Fibroblast of villous mesenchyme (primary cell): ENCODE measurements around the gene DCAF17. TPM values are rescaled to one million over a fixed set of nuclear protein-coding genes. Genes with fewer than 3 reads are reported as not detected.

Source experiments
- DNase-seq: peaks from one replicate; pipeline ENCODE4 v3.0.0-alpha.2; 2010; ENCODE audit warnings: low read depth
- H3K4me3 ChIP-seq: 2 replicates; pipeline ENCODE4 v1.5.1; 2011; ENCODE audit warnings: low read depth, mild to moderate bottlenecking, low read length
- CTCF ChIP-seq: IDR thresholded peaks from 2 replicates; pipeline ENCODE4 v1.5.1; 2012; ENCODE audit warnings: low read depth, mild to moderate bottlenecking, low read length; ENCODE audit not compliant: insufficient read depth
- total RNA-seq: library from RNA; depleted of rRNA; stranded (reverse); fragments of >200 nt; gene quantifications from 2 replicates; pipeline ENCODE4 v1.2.3, GENCODE V29; 2012

The DCAF17 gene
- total RNA-seq, 1 donor: 29.4 TPM

GRCh38 chr2:171402906-171403580 lies 31.0 kb upstream of the DCAF17 start:
- H3K4me3 ChIP-seq: no peak overlapping the region
- no peak for DNase-seq
- TF ChIP-seq CTCF: no peak

- peak; percentile 46 for DNase-seq
- TF ChIP-seq CTCF: no peak
- H3K4me3 ChIP-seq: no peak overlapping the region
These were observed 29.8 kb upstream of the DCAF17 start for GRCh38 chr2:171404261-171404660.

GRCh38 chr2:171404719-171405118 lies 29.3 kb upstream of the DCAF17 start:
- no peak overlapping the region for H3K4me3 ChIP-seq
- TF ChIP-seq CTCF: no peak
- no peak for DNase-seq

- TF ChIP-seq CTCF: no peak
- H3K4me3 ChIP-seq: no peak overlapping the region
- no peak for DNase-seq
These were observed 28.5 kb upstream of the DCAF17 start for GRCh38 chr2:171405546-171405945.

GRCh38 chr2:171406044-171406443 lies 28.0 kb upstream of the DCAF17 start:
- no peak for DNase-seq
- no peak overlapping the region for H3K4me3 ChIP-seq
- TF ChIP-seq CTCF: no peak

- TF ChIP-seq CTCF: no peak
- H3K4me3 ChIP-seq: no peak overlapping the region
- no peak for DNase-seq
These were observed 26.9 kb upstream of the DCAF17 start for GRCh38 chr2:171407030-171407675.
